SK-N-MC (cell line): ENCODE results near the gene QKI.

ENCODE experiments used
- DNase-seq: peaks from one replicate; pipeline ENCODE4 v3.0.0-alpha.2; 2011; ENCODE audit warnings: low read depth, low spot score
- H3K27ac ChIP-seq: fragments of 200-600 bp; sonication (generic); 2 replicates; pipeline ENCODE4 v1.5.1; 2016; ENCODE audit warnings: mixed run types
- H3K36me3 ChIP-seq: fragments of 200-600 bp; sonication (generic); 2 replicates; pipeline ENCODE4 v1.6.1; 2017; ENCODE audit warnings: antibody characterized with exemption, low read length, mixed read lengths; ENCODE audit not compliant: insufficient read depth
- H3K4me3 ChIP-seq: fragments of 200-600 bp; sonication (generic); 2 replicates; pipeline ENCODE4 v1.5.1; 2016
- H3K9ac ChIP-seq: fragments of 200-600 bp; sonication (generic); 2 replicates; pipeline ENCODE4 v1.8.0; 2017; ENCODE audit warnings: mixed run types, mixed read lengths; ENCODE audit not compliant: insufficient read length
- H3K9me3 ChIP-seq: fragments of 200-600 bp; sonication (generic); 2 replicates; pipeline ENCODE4 v1.6.1; 2017; ENCODE audit warnings: low read depth, mild to moderate bottlenecking, antibody characterized with exemption, low read length, moderate library complexity, mixed read lengths
- EZH2 ChIP-seq: fragments of 200-600 bp; sonication (generic); IDR thresholded peaks from one replicate; pipeline ENCODE4 v1.6.1; 2017; ENCODE audit warnings: antibody characterized with exemption
- FOXP2 ChIP-seq: optimal IDR thresholded peaks from 2 replicates; pipeline ENCODE3; 2011; ENCODE audit warnings: mild to moderate bottlenecking, moderate library complexity; ENCODE audit not compliant: insufficient read depth; ENCODE audit errors: extremely low read length, control extremely low read depth
- POLR2AphosphoS5 ChIP-seq: IDR thresholded peaks from 2 replicates; pipeline ENCODE4 v1.6.1; 2012; ENCODE audit warnings: mild to moderate bottlenecking, low read depth, low read length, borderline replicate concordance

The QKI gene

DNA sequence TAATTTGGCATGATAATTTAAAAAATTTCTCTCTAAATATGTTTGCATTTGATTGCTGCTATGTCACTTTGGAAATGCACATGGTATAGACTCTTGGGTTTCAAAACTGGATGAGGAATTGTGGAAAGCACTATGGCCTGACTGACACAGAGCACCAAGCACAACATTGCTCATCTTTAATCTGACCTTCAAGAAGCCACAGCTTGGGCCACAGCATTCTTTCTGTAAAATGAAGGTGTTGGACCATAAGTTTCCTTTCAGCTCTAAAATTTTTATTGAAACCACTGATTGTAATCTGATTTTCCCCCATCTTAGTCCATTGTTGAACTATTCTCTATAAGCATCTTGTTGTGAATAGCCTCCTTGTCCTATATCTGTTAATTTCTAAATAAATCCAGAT is 41.0 kb downstream of the QKI start:
- Histone ChIP-seq H3K27ac (no peak overlapping the region), H3K36me3 (no peaks in the 10 kb centered on the region), H3K9me3 (no peaks in the 10 kb centered on the region), H3K9ac (no peak overlapping the region), H3K4me3 (no peak overlapping the region)
- no peak for DNase-seq
- no peak for TF ChIP-seq FOXP2

DNA sequence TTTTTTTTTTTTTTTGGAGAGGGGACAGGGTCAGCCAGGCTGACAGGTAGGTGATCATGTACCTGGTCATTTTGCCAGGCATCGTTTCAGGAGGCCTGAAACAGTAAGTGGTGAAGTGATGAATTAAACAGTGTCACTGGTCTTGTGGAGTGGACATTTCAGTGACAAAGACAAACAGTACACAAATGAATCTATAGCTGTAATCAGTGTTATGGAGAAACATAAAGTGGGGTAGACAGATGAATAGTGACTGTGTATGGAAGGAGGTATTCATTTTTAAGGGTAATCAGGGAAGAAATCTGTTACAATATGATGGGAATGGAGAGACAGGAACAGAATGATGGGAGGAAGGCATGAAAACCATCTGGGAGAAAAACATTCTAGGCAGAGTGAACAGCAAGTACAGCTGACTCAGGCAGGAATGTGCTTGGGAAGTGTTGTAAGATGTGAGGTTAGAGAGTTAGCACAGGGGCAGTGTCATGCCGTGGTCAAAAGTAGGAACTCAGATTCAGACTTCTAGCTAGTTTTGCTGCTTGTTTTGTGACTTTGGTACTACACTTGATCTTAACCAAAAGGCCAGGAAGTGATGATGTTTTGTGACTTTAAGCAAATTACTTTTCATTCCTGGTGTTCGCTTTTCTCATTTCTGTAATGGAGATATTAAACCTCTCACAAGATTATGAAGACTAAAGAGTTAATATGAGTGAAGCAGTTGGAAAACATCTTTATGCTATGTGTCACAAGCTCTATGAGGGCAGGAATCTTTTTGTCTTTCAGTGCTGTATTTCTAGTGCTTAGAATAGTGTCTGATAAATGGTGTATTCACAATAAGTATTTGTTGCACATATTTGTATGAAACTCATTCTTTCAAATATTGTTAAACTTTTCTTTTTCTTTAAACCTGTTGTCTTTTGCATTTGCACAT is 43.4 kb downstream of the QKI start:
- H3K9me3 ChIP-seq = no peaks in the 10 kb centered on the region
- TF ChIP-seq EZH2 (no peak), POLR2AphosphoS5 (no peak), FOXP2 (no peak)
- no peak overlapping the region for H3K27ac ChIP-seq
- no peak for DNase-seq
- H3K36me3 ChIP-seq = no peaks in the 10 kb centered on the region
- H3K9ac ChIP-seq = no peak overlapping the region
- H3K4me3 ChIP-seq = no peak overlapping the region

DNA sequence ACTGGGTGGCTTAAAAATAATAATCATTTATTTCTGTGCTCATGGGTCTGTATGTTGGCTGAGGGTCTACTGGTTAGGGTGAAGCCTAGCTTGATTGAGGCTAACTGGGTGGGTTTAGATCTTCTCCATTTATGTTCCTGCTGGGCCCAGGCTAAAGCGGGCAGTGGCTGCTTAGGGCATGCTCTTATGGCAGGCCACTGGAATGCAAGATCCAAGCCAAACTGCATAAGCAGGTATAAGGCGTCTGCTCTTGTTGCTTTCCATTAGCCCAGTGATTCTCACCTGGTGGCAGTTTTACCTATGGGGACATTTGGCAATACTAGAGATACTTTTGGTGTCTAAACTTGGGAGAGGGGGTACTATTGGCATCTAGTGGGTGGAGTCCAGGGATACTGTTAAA is 44.5 kb downstream of the QKI start:
- no peak overlapping the region for H3K9ac ChIP-seq
- no peaks in the 10 kb centered on the region for H3K9me3 ChIP-seq
- H3K27ac ChIP-seq = no peak overlapping the region
- no peak for DNase-seq
- no peaks in the 10 kb centered on the region for H3K36me3 ChIP-seq
- no peak overlapping the region for H3K4me3 ChIP-seq
- TF ChIP-seq EZH2 (no peak), POLR2AphosphoS5 (no peak), FOXP2 (no peak)

- DNase-seq = no peak
- Histone ChIP-seq H3K27ac (no peak overlapping the region), H3K9me3 (no peaks in the 10 kb centered on the region), H3K9ac (no peak overlapping the region), H3K36me3 (no peaks in the 10 kb centered on the region), H3K4me3 (no peak overlapping the region)
- TF ChIP-seq EZH2 (no peak), FOXP2 (no peak), POLR2AphosphoS5 (no peak)
Observed at GRCh38 chr6:163459536-163459935, 45.0 kb downstream of the QKI start.

GRCh38 chr6:163460307-163460782 is 45.8 kb downstream of the QKI start:
- Histone ChIP-seq H3K9ac (no peak overlapping the region), H3K4me3 (no peak overlapping the region), H3K9me3 (no peaks in the 10 kb centered on the region), H3K27ac (no peak overlapping the region), H3K36me3 (0 out of 2 replicates have a peak, but pooled peaks cover 2% of the 10 kb centered on the region)
- no peak for TF ChIP-seq EZH2
- no peak for TF ChIP-seq POLR2AphosphoS5
- TF ChIP-seq FOXP2 = no peak
- DNase-seq = no peak

DNA sequence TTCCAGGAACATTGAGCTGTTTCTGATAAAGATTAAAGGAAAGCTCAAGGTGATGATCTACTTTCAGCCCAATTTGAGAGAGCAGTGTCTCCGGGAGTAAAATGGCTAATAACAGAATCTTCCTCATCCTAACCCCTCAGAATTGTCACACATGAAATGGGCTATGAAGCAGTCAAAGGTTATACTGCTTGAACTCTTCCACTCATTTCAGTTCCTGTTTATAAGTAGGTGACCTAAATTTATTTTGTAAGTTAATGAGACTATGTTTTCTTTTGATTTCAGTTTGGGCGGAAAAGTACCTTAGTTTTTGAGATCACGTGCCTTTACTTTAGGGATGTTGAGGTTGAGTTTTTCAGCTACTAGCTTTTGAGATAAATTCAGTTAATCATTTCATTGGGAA is 47.2 kb downstream of the QKI start:
- 0 out of 2 replicates have a peak, but pooled peaks cover 2% of the 10 kb centered on the region for H3K36me3 ChIP-seq
- no peak for TF ChIP-seq FOXP2
- no peaks in the 10 kb centered on the region for H3K9me3 ChIP-seq
- H3K9ac ChIP-seq = no peak overlapping the region
- DNase-seq = no peak
- H3K4me3 ChIP-seq = no peak overlapping the region
- H3K27ac ChIP-seq = no peak overlapping the region

DNA sequence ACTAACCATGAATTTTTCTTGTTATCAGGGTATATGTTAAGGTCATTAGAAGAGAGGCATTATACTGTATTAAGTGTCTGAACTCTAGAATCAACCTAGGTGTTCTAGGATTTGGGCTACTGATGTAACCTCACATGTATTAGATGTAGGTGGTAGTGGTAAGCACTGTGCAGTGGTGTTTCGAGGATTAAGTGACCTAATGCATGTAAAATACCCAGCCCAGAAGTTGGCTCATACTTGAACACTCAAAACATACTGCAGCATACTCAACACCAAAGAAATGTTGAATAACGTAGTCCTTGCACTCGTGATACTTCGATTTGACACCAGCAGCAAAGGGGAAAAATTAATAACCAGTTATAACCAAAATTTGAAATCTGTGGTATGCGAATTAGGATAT is 48.7 kb downstream of the QKI start:
- TF ChIP-seq EZH2 (no peak), FOXP2 (no peak), POLR2AphosphoS5 (no peak)
- Histone ChIP-seq H3K36me3 (0 out of 2 replicates have a peak, but pooled peaks cover 2% of the 10 kb centered on the region), H3K27ac (no peak overlapping the region), H3K9me3 (no peaks in the 10 kb centered on the region), H3K4me3 (no peak overlapping the region), H3K9ac (no peak overlapping the region)
- DNase-seq = no peak

- no peak overlapping the region for H3K4me3 ChIP-seq
- no peak for DNase-seq
- H3K9ac ChIP-seq = no peak overlapping the region
- TF ChIP-seq FOXP2 (no peak), EZH2 (no peak), POLR2AphosphoS5 (no peak)
- H3K36me3 ChIP-seq = 0 out of 2 replicates have a peak, but pooled peaks cover 2% of the 10 kb centered on the region
- H3K27ac ChIP-seq = no peak overlapping the region
- no peaks in the 10 kb centered on the region for H3K9me3 ChIP-seq
Observed at GRCh38 chr6:163463795-163464194, 49.3 kb downstream of the QKI start.
